Colonic mucosa (tissue), 4 donors: ENCODE results near the gene FKBP8. TPM values are rescaled to one million over a fixed set of nuclear protein-coding genes. Genes with fewer than 3 reads are reported as not detected.
"Not testable (repeated sequence)": the region's sequence is repeated elsewhere in the genome, so short reads cannot be mapped to it uniquely, and the experiment has no call there.

ENCODE experiments used
- DNase-seq: peaks from one replicate; pipeline ENCODE4 v3.0.0-alpha.2; 2020
- H3K27ac ChIP-seq: fragments of 200-600 bp; one replicate; pipeline ENCODE4 v1.8.0; 2021
- H3K27me3 ChIP-seq: fragments of 200-600 bp; one replicate; pipeline ENCODE4 v1.8.0; 2021
- H3K36me3 ChIP-seq: fragments of 200-600 bp; one replicate; pipeline ENCODE4 v1.8.0; 2021
- H3K4me1 ChIP-seq: fragments of 200-600 bp; one replicate; pipeline ENCODE4 v1.8.0; 2021; ENCODE audit warnings: mild to moderate bottlenecking
- H3K4me3 ChIP-seq: fragments of 200-600 bp; one replicate; pipeline ENCODE4 v1.8.0; 2021
- H3K9ac ChIP-seq, 2 donors: one replicate each; pipeline ENCODE4 v1.7.0; 2013; ENCODE audit warnings: control low read depth in 2 of 2, low read depth in 2 of 2, low read length in 2 of 2
- H3K9me3 ChIP-seq: fragments of 200-600 bp; one replicate; pipeline ENCODE4 v1.8.0; 2021
- CTCF ChIP-seq: fragments of 200-600 bp; IDR thresholded peaks from one replicate; pipeline ENCODE4 v1.8.0; 2022; ENCODE audit warnings: antibody characterized with exemption, mild to moderate bottlenecking
- intact Hi-C: fragments of 100-400 bp; cut with DNase I; formaldehyde crosslinking; loops from one replicate; pipeline ENCODE4 v1.14.1; 2022
- total RNA-seq, 2 donors: library from RNA; stranded (reverse); fragmentation: NEBNext Ultra II Directional in 1 of 2; extraction: Animal tissue kit (Norgen Biotek cat#: 25700) in 1 of 2; gene quantifications; one replicate each; pipeline ENCODE4 v1.2.1, GENCODE V29; 2021
- donor health status: healthy.
- donor health status: DM: no; HTN: no; CAD: no.
- donor health status: DM: no; HTN: no; CAD: no.

FKBP8 gene
- total RNA-seq, 2 donors from 2014 or later = 190 to 200 TPM

- no peak for TF ChIP-seq CTCF
- DNase-seq = no peak
- Histone ChIP-seq H3K27ac (no peak overlapping the region), H3K36me3 (no peaks in the 10 kb centered on the region), H3K9me3 (no peaks in the 10 kb centered on the region), H3K27me3 (no peaks in the 10 kb centered on the region), H3K4me3 (no peak overlapping the region), H3K4me1 (peaks cover 5% of the 10 kb centered on the region), H3K9ac (no peak overlapping the region)
- intact Hi-C loops = no loop called here
Observed at GRCh38 chr19:18523841-18524240, 19.5 kb downstream of the FKBP8 start.

GRCh38 chr19:18522862-18523440, 20.4 kb downstream of the FKBP8 start:
- H3K4me3 ChIP-seq, H3K4me1 ChIP-seq, H3K27me3 ChIP-seq, H3K9ac ChIP-seq, H3K9me3 ChIP-seq, intact Hi-C loops, DNase-seq, H3K36me3 ChIP-seq: not testable (repeated sequence)
- peak overlapping the region; percentile 18 for H3K27ac ChIP-seq

- peak overlapping the region; percentile 100 for H3K4me3 ChIP-seq
- H3K36me3 ChIP-seq = no peaks in the 10 kb centered on the region
- peaks cover 7% of the 10 kb centered on the region for H3K4me1 ChIP-seq
- TF ChIP-seq CTCF = no peak
- no peaks in the 10 kb centered on the region for H3K27me3 ChIP-seq
- H3K27ac ChIP-seq = peak overlapping the region; percentile 95
- no peaks in the 10 kb centered on the region for H3K9me3 ChIP-seq
- peak overlapping the region; percentile 88 to 100 for H3K9ac ChIP-seq
- intact Hi-C loops = no loop called here
- DNase-seq = peak; percentile 100
Observed at GRCh38 chr19:18522124-18522861, 21.1 kb downstream of the FKBP8 start.

GRCh38 chr19:18521692-18522123, 21.7 kb downstream of the FKBP8 start, which contains the start of gene ELL:
Gene ELL, minus strand, starts transcription at chr19:18522070. Its CDS starts 15 bp downstream, at chr19:18522055.
- intact Hi-C loops = no loop called here
- no peaks in the 10 kb centered on the region for H3K36me3 ChIP-seq
- H3K4me3 ChIP-seq = peak within 1 kb of the TSS; percentile 100
- H3K9me3 ChIP-seq = no peaks in the 10 kb centered on the region
- H3K9ac ChIP-seq = peak within 1 kb of the TSS; percentile 88 to 100
- peak within 1 kb of the TSS; percentile 95 for H3K27ac ChIP-seq
- H3K4me1 ChIP-seq = peaks cover 7% of the 10 kb centered on the region
- DNase-seq = no peak
- no peak for TF ChIP-seq CTCF
- H3K27me3 ChIP-seq = no peaks in the 10 kb centered on the region

- H3K4me1 ChIP-seq = peaks cover 7% of the 10 kb centered on the region
- no peaks in the 10 kb centered on the region for H3K27me3 ChIP-seq
- intact Hi-C loops = no loop called here
- no peak for TF ChIP-seq CTCF
- H3K9me3 ChIP-seq = no peaks in the 10 kb centered on the region
- H3K36me3 ChIP-seq = no peaks in the 10 kb centered on the region
- H3K9ac ChIP-seq = peak overlapping the region; percentile 88 to 100
- peak overlapping the region; percentile 100 for H3K4me3 ChIP-seq
- peak; percentile 61 for DNase-seq
- H3K27ac ChIP-seq = peak overlapping the region; percentile 95
Observed at GRCh38 chr19:18520848-18521691, 22.3 kb downstream of the FKBP8 start.
